Adipose tissue (tissue), 3 donors: ENCODE results near the gene KRT1. TPM values are rescaled to one million over a fixed set of nuclear protein-coding genes. Genes with fewer than 3 reads are reported as not detected.
"Not testable (repeated sequence)": the region's sequence is repeated elsewhere in the genome, so short reads cannot be mapped to it uniquely, and the experiment has no call there.

Source experiments
- H3K27ac ChIP-seq: one replicate; pipeline ENCODE4 v1.5.1; 2013; ENCODE audit warnings: low read depth, low read length
- WGBS, 3 donors: extraction: QIAGEN DNeasy Blood & Tissue Kit; methylation state at CpG; one replicate each; pipeline ENCODE4 v1.1.7; 2013; 5-methylcytosine and 5-hydroxymethylcytosine counted together
- polyA plus RNA-seq, 3 donors: library from polyadenylated mRNA; stranded (reverse); fragments of 200-250 nt; gene quantifications; one replicate each; pipeline ENCODE4 v1.2.3, GENCODE V29; 2013
- donor health status: healthy with polysubstance abuse.
- donor health status: Bipolar disorder and iron deficiency.
- donor health status: healthy.

KRT1 gene
- polyA plus RNA-seq, 3 donors = not detected

DNA sequence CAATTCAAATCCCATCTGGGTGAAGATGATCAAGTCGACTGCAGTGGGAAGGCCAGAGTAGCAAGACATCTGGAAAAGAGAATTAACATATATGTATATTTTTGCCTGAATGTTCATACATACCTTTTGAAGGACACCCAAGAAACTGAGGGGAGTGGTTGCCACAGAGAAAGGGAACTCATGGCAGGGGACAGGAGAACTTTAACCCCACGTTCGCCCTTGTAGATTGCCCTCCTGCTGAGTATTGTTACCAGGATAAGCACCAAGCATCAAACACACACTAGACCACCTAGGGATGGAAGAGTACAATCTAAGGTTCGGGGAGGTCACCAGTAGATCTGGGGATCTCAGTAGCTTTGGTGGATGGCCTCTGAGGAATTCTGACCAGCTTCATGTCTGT, 9.7 kb downstream of the KRT1 start:
- WGBS, 3 donors = 69 to 89% (median 86%) methylated on average over 4 of the region's 4 CpGs
- H3K27ac ChIP-seq = no peak overlapping the region

DNA sequence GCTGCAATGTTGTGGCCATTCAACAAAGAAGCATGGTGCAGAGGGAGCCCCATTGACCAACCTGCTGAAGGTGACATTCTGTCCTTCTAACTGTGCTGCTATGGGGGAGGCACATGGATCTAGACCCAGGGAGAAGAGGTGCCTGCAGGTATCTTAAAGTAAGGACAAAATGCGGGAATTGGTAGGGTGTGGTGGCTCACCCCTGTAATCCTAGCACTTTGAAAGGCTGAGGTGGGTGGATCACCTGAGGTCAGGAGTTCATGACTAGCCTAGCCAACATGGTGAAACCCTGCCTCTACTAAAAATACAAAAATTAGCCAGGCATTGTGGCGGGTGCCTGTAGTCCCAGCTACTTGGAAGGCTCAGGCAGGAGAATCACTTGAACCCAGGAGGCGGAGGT, 10.3 kb downstream of the KRT1 start:
- WGBS, 3 donors = 70 to 88% (median 80%) methylated on average over 3 of the region's 3 CpGs
- not testable (repeated sequence) for H3K27ac ChIP-seq

- H3K27ac ChIP-seq = no peak overlapping the region
Observed at GRCh38 chr12:52669426-52669825, 10.8 kb downstream of the KRT1 start.

GRCh38 chr12:52667931-52668330, 12.3 kb downstream of the KRT1 start:
- no peak overlapping the region for H3K27ac ChIP-seq
- WGBS, 3 donors = 71 to 84% (median 78%) methylated on average over 7 of the region's 7 CpGs

GRCh38 chr12:52667509-52667908, 12.7 kb downstream of the KRT1 start:
- no peak overlapping the region for H3K27ac ChIP-seq
- WGBS, 3 donors = 51 to 80% (median 71%) methylated on average over 9 of the region's 9 CpGs

DNA sequence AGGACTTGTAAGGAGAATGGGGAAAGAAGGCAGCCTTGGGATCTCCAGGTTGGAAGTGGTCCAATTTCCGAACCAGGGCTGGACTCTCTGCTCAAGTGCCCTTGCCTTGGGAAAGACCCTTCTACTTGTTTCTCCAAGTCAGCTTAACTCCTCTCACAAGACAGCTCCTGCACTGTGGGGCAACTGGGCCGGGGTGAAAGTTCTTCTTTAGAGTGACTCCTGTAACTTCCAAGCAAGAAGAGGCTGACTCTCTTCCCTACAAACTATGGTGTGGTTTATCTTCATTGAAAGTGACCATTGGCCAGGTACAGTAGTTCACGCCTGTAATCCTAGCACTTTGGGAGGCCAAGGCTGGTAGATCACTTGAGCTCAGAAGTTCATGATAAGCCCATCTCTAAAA, 13.7 kb downstream of the KRT1 start:
- WGBS, 3 donors = 66 to 87% (median 76%) methylated on average over 3 of the region's 3 CpGs
- no peak overlapping the region for H3K27ac ChIP-seq

DNA sequence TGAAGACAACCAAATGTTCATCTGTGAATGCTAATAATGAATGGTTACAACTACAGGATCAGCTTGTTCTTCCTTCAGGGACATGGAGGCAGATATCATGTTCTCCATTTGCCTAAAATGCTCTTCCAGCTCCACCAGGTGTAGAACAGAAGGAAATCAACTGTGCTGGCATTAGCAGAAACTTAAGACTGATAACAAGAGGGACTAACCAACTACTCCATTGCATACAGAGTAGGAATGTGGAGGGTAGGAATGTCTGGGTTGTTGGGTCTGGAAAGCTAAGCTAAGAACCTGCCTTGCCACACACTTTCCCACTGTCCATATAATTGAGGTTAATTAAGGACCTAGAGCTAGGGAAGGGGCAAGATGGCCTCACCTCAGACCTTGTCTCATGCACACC, 16.8 kb downstream of the KRT1 start:
- no peak overlapping the region for H3K27ac ChIP-seq

- H3K27ac ChIP-seq = no peak overlapping the region
Observed at GRCh38 chr12:52662918-52663229, 17.3 kb downstream of the KRT1 start.

GRCh38 chr12:52662093-52662917, 17.9 kb downstream of the KRT1 start:
- no peak overlapping the region for H3K27ac ChIP-seq
- 68 to 83% (median 70%) methylated on average over 10 of the region's 10 CpGs for WGBS, 3 donors

GRCh38 chr12:52661668-52662067, 18.5 kb downstream of the KRT1 start:
- H3K27ac ChIP-seq = no peak overlapping the region
- 80 to 94% (median 89%) methylated on average over 3 of the region's 3 CpGs for WGBS, 3 donors

- 72 to 76% (median 72%) methylated on average over 3 of the region's 3 CpGs for WGBS, 3 donors
- H3K27ac ChIP-seq = no peak overlapping the region
Observed at GRCh38 chr12:52660934-52661499, 19.2 kb downstream of the KRT1 start.

- no peak overlapping the region for H3K27ac ChIP-seq
- 73 to 83% (median 77%) methylated on average over 4 of the region's 4 CpGs for whole genome bisulfite sequencing, 3 donors
Observed at GRCh38 chr12:52659951-52660350, 20.3 kb downstream of the KRT1 start.

GRCh38 chr12:52659395-52659794, 20.8 kb downstream of the KRT1 start:
- H3K27ac ChIP-seq = no peak overlapping the region
- 49 to 72% (median 53%) methylated on average over 7 of the region's 7 CpGs for WGBS, 3 donors

GRCh38 chr12:52658196-52658595, 22.0 kb downstream of the KRT1 start:
- WGBS, 3 donors = 67 to 81% (median 78%) methylated on average over 4 of the region's 4 CpGs
- H3K27ac ChIP-seq = no peak overlapping the region

DNA sequence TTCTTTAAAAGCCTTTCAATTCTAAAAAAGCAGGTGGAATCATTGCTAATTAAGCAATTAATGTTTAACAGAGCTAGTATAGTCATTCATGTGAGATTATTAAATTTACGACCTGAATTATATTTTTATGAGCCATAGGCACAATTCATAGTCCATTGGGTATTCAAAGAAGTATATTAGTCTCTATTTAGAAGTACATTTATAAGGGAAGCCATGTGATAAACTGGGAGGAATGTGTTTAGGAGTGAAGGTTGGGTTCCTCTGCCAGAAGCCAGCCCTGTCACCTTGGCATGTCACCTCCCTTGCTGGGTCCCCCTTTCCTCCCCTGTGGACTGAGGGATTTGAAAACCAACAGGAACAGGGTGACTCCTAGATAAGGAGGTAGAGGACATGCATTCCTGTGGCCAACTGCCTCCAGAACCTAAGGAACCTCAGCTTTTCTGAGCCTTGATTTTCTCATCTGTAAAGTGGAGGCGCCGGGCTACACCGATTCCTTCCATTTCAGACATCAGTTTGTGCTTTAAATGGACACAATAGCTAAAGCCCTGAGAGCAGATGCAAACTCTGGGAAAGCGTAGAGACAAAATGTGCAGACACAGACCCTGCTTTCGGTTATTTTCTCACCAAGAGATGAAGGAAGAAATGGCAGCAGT, 22.8 kb downstream of the KRT1 start:
- WGBS, 3 donors = 78 to 90% (median 79%) methylated on average over 6 of the region's 6 CpGs
- H3K27ac ChIP-seq = no peak overlapping the region

DNA sequence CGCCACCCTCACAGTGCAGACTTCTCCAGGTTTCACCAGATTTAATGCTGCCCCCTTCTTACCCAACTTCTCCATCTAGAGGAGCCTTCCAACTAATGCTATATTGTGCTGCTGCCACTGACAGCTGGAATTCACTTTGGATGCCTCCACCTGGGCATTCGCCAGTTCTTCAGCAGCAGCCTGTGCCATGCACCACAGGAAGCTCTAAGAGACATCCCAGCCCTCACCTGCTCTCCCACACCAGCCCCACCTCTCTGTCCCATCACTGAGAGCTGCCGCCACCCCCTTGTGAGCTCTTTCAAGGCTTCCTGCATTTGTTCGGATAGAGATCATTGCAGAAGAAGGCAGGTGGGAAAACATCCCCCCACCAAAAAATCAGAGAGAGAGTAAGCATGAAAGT, 23.6 kb downstream of the KRT1 start:
- H3K27ac ChIP-seq = no peak overlapping the region
- WGBS, 3 donors = 72 to 81% (median 81%) methylated on average over 4 of the region's 4 CpGs

DNA sequence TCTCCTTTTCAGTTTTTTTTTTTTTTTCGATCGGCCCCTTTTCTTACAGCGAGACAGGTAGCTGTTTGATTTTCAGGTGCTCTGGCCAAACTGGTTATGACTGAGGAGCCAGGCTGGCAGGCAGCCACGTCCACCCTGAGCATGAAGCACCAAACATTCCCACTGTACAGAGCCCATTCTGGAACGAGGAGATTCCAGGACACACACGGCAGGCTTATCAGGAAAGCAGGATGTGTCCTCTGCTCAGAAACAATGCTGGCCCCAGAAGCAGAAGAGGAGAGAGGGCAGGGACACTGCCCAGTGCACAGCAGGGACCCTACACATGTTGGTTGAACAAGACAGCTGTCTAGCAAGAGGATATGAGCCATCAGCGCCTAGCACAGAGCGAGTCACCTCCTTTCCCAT, 24.5 kb downstream of the KRT1 start:
- WGBS, 3 donors = 48 to 67% (median 64%) methylated on average over 8 of the region's 8 CpGs
- H3K27ac ChIP-seq = no peak overlapping the region

DNA sequence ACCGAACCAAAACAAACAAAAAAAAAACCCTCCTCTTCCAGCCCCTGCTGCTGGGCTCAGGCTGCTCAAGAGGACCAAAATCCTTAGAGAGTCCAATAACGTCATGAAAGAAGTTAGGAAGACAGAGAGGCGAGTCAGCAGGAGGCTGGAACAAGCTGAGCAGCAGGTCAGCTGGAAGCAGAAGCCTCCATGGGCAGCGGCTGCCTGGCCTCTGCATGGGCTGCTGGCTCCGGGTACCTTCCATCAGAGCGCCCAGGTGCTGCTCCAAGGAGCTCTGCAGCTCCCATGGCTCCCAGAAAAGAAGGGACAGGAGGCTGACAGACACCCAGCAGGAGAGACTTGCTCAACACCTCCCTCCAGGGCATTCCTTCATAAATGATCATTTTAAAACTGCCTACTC, 25.0 kb downstream of the KRT1 start:
- H3K27ac ChIP-seq = no peak overlapping the region
- 56 to 66% (median 63%) methylated on average over 6 of the region's 6 CpGs for WGBS, 3 donors

GRCh38 chr12:52651726-52652261, 28.4 kb downstream of the KRT1 start, which contains the start of gene KRT2:
Gene KRT2, minus strand, starts transcription at chr12:52652211. Its CDS starts 69 bp downstream, at chr12:52652142.
- no peak within 1 kb of the TSS for H3K27ac ChIP-seq
- WGBS, 3 donors = 91 to 97% (median 97%) methylated on average over 16 of the region's 16 CpGs
